ENCODE results near the gene CTTN.

Gene CTTN

DNA sequence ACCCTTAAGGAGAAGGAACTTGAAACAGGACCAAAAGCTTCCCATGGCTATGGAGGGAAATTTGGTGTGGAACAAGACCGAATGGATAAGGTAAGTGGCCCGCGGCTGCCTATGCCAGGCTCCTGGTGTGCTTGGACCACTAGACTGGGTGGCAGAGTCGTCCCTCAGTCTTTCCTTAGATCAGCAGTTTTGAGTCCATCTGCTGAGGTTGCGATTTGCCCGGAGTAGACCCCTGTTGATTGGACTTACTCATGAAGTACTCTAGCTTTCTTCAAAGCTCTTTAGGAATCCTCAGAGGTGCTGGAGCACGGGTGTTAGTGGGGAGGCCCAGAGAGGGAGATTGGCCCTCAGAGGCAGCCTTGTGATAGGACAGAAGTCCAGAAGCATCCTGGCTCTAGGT is 11.5 kb downstream of the CTTN start:
- DNase-seq (ENCODE audit: low read depth), result no peak

DNA sequence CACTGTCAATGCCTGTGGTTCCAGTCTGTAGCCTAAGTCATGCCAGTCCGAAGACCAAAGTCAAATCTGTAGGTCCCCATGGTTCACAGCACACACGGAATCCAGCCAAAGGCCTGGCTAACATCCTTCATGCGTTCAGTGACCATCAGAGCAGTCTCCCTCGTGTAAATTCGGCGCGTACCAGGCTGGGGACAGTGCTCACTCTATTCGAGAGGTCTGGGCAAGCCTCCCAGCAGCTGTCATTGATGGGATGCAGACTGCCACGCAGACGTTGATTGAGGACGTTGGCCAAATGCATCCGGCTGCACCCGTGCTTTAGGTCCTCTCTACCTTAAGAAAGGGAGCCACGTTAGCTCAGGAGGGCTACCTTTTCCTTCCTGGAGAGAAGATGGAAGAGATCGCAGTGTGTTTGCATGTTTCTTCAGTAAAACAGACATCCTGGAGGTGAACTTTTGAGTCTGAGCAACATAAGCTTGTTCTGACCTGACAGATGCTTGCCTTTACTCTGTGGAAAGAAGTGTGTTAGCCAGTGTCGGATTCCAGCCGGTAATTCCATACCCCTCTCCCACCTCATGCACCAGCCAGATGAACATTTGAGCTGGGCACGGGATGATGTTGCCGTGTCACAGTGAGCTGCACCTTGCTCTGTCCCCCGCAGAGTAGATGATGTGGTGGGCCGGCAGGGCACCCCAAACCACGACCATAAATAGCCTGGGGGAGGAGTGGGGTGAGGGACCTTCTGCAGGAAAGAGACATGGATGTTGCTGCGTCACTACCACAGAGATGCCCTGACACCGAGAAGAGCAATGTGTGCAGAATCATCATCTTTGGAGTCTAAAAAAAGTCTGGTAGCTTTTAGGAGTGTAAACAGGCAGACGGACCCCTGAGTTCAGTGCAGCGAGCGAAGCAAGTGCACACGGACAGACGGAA is 12.2 kb downstream of the CTTN start:
- no peak for DNase-seq (ENCODE audit: low read depth)

DNA sequence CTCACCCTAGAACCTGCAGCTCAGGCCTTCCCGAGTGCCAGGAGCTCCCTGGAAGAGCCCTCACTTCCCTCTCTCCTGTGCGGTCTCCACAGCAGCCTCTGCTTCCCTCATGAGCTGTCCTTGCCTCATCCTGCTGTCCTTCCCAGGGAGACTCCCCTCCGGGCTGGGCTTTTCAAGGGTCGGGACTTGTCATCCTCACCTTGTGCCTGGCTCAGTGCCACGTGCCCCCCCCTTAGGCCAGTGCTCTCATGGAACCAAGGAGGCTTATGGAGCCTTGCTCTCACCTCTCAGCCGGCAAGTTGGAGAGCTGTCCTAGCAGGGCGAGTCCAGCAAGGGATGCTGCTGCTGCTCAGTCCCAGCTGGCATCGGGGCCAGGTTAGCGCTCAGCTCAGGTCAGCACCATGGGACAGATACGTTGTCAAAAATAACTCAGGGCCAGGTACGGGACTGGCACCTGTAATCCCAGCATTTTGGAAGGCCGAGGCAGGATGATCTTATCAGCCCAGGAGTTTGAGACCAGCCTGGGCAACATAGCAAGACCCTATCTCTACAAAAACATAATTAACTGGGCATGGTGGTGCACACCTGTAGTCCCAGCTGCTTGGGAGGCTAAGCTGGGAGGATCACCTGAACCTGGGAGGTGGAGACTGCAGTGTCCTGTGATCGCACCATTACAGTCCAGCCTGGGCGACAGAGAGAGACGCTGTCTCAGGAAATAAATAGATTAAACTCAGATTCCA is 13.6 kb downstream of the CTTN start:
- DNase-seq (ENCODE audit: low read depth), result no peak

DNA sequence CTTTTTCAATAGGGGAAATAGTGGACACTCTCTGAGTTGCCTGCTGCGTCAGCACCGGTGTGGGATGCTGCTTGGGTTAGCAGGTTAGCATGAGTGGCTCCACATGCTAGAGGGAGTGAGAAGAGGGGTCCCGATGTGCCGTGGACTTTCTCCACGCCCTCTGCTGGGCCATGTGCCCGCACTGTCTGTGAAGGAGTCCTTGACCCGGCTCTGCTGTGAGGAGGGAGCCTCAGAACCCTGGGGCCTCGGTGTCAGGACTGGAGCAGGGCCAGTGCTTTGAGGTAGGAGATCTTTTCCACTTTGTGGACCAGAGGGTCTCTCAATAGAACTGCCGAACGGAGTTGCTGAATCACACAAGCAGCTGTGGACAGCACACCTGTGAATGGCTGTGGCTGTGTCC is 14.8 kb downstream of the CTTN start:
- no peak for DNase-seq (ENCODE audit: low read depth)

- no peak for DNase-seq (ENCODE audit: low read depth)
Observed at GRCh38 chr11:70414341-70415100, 16.2 kb downstream of the CTTN start.

DNA sequence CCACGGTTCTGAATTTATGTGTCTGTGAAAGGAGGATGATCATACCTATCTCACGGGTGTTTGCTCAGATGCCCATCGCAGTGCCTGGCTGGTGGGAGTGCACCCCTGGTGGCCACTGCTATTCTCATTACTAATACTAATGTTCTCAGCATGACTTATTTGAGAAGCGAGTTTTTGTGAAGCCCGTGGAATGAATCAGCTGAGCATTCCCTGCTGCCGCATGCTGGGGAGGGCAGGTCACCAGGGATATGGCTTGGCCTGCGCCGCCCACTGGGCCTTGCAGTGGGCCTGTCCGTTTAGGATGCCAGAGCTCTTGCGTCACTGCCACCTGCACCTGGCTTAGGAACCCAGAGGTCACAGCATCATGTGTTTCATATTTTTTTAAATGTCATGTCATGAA is 16.9 kb downstream of the CTTN start:
- DNase-seq (ENCODE audit: low read depth), result no peak

- DNase-seq (ENCODE audit: low read depth), result no peak
Observed at GRCh38 chr11:70415642-70416395, 17.5 kb downstream of the CTTN start.

DNA sequence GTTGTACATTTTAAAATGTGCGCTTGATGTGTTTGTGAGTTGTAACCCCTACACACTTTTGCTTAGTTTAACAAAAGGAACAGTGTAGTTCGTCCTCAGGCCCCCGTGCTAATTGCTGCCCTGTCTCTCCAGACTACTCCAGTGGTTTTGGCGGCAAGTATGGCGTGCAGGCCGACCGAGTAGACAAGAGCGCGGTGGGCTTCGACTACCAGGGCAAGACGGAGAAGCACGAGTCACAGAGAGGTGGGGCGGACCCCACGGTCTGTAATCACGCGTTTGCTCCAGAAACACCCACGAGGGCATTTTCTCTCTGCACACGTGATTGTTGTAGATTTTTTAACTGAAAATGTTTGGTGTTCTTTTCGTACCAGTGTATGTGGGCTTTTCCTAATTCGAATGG is 18.6 kb downstream of the CTTN start:
- DNase-seq (ENCODE audit: low read depth), result no peak

DNA sequence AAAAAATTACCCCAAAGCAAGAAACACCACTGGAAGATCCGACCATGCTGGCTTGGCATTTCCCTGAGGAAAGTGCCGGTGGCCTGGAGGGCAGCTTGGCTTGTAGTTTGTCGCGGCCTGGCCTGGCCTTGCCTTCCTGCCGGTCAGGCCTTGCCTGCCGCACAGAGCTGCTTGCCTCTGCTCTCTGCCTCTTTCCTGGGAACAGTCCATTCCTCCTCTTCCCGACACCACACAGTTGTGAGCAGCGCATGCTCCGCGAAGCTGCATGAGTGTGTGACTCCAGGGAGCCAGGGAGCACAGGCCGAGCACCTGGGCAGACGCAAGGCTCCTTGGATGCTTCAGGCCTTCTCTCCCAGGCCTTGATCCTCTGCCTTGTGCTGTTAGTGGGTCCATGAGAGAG is 19.8 kb downstream of the CTTN start:
- no peak for DNase-seq (ENCODE audit: low read depth)

- DNase-seq (ENCODE audit: low read depth), result no peak
Observed at GRCh38 chr11:70419307-70420007, 21.1 kb downstream of the CTTN start.

- DNase-seq (ENCODE audit: low read depth), result no peak
Observed at GRCh38 chr11:70420008-70420464, 21.7 kb downstream of the CTTN start.

- no peak for DNase-seq (ENCODE audit: low read depth)
Observed at GRCh38 chr11:70420496-70420895, 22.2 kb downstream of the CTTN start.

GRCh38 chr11:70421123-70421522 is 22.8 kb downstream of the CTTN start:
- no peak for DNase-seq (ENCODE audit: low read depth)

- DNase-seq (ENCODE audit: low read depth), result no peak
Observed at GRCh38 chr11:70422692-70423522, 24.6 kb downstream of the CTTN start.

GRCh38 chr11:70423523-70424505 is 25.5 kb downstream of the CTTN start:
- DNase-seq (ENCODE audit: low read depth), result no peak

- DNase-seq (ENCODE audit: low read depth), result no peak
Observed at GRCh38 chr11:70424765-70425344, 26.5 kb downstream of the CTTN start.

DNA sequence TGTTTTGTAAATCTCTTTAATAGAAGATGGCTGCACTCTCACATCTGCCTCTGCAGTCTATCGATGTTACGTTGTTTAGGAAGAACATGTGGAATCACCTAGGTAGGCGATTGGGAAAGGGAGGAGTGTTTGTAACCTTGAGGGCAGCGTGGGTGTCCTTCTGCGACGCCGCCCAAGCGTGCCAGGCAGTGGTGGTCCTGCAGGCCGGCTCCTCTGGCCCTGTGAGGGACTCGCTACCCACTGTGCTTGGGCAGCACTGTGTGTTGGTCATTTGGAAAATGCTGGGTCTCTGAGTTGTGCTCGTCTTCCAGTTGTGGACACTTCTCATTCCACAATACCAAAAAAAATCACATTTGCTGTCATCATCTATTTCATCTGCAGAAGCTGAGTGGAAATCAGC is 29.1 kb downstream of the CTTN start:
- DNase-seq (ENCODE audit: low read depth), result no peak

DNA sequence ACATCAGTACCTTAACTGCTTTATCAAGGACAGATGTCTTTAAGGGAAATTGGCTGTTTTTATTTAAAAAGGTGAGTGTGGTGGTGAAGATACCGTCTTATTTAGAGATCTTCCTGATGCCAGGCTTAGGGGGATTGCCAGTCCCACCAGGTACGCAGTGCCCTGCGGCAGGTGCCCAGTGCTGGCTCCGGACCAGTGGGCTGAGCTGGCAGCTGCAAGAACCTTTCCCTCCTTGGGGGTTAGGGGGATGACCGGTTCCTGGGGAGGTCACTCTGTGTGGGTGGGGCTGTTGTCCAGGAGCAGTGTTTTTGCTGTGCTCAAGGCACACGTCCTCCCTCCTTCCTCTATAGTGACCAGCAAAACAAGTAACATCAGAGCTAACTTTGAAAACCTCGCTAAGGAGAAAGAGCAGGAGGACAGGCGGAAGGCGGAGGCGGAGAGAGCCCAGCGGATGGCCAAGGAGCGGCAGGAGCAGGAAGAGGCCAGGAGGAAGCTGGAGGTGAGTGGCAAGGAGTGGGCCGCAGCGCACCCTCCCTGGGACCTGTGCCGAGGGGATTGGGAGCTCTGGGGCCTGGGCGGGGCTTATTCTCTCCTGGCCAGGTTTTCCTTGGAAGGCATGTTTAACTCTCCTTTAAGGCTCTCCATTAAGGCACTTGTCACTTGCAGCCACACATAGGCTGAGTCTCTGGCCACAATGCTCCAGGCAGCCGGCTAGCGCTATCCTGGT is 30.5 kb downstream of the CTTN start:
- no peak for DNase-seq (ENCODE audit: low read depth)
